Hepatocyte (in vitro differentiated cells): ENCODE results near the gene PSG3. TPM values are rescaled to one million over a fixed set of nuclear protein-coding genes. Genes with fewer than 3 reads are reported as not detected.
"Not testable (repeated sequence)": the region's sequence is repeated elsewhere in the genome, so short reads cannot be mapped to it uniquely, and the experiment has no call there.

Source experiments
- DNase-seq: peaks from one replicate; pipeline ENCODE4 v3.0.0-alpha.2; 2016; ENCODE audit warnings: low spot score
- H2AFZ ChIP-seq: fragments of 200-600 bp; sonication (generic); 2 replicates; pipeline ENCODE4 v1.6.0; 2016; ENCODE audit warnings: antibody characterized with exemption, mild to moderate bottlenecking
- H3K27ac ChIP-seq: fragments of 200-600 bp; sonication (generic); 2 replicates; pipeline ENCODE4 v1.5.1; 2016; ENCODE audit warnings: mild to moderate bottlenecking
- H3K27me3 ChIP-seq: fragments of 200-600 bp; sonication (generic); 2 replicates; pipeline ENCODE4 v1.6.1; 2016
- H3K36me3 ChIP-seq: fragments of 200-600 bp; sonication (generic); replicated peaks from 2 replicates; pipeline ENCODE4 v1.5.1; 2016; ENCODE audit warnings: low read depth; ENCODE audit not compliant: insufficient read depth
- H3K4me1 ChIP-seq: fragments of 200-600 bp; sonication (generic); 2 replicates; pipeline ENCODE4 v1.5.1; 2016; ENCODE audit warnings: mild to moderate bottlenecking, moderate library complexity; ENCODE audit not compliant: insufficient read depth
- H3K4me2 ChIP-seq: fragments of 200-600 bp; sonication (generic); 2 replicates; pipeline ENCODE4 v1.6.0; 2016
- H3K4me3 ChIP-seq: fragments of 200-600 bp; sonication (generic); 2 replicates; pipeline ENCODE4 v1.5.1; 2016; ENCODE audit warnings: mild to moderate bottlenecking
- H3K79me2 ChIP-seq: fragments of 200-600 bp; sonication (generic); 2 replicates; pipeline ENCODE4 v1.6.0; 2017; ENCODE audit warnings: mild to moderate bottlenecking
- H3K9me2 ChIP-seq: fragments of 200-600 bp; sonication (generic); replicated peaks from 2 replicates; pipeline ENCODE4 v1.6.0; 2017; ENCODE audit warnings: mild to moderate bottlenecking; ENCODE audit not compliant: insufficient read depth
- H3K9me3 ChIP-seq: fragments of 200-600 bp; sonication (generic); 2 replicates; pipeline ENCODE4 v1.5.1; 2016; ENCODE audit warnings: low read depth, mild to moderate bottlenecking
- H4K20me1 ChIP-seq: fragments of 200-600 bp; sonication (generic); 2 replicates; pipeline ENCODE4 v1.6.0; 2016; ENCODE audit warnings: mild to moderate bottlenecking; ENCODE audit not compliant: insufficient read depth, poor library complexity, severe bottlenecking
- WGBS: methylation state at CpG from one replicate; pipeline ENCODE4 v1.1.6; 2016; ENCODE audit warnings: low lambda C conversion rate; ENCODE audit errors: missing lambda C conversion rate; 5-methylcytosine and 5-hydroxymethylcytosine counted together
- polyA plus RNA-seq: library from polyadenylated mRNA; unstranded; fragments of >200 nt; fragmentation: Nextera tagmentation; extraction: Ambion mirVana; gene quantifications from 2 replicates; pipeline ENCODE4 v1.2.1, GENCODE V29; 2016
- total RNA-seq: library from RNA; depleted of rRNA; stranded (reverse); fragments of >200 nt; gene quantifications from 2 replicates; pipeline ENCODE4 v1.2.3, GENCODE V29; 2014

Gene PSG3
- not detected in 2 replicates for total RNA-seq
- polyA plus RNA-seq, result not detected in 2 replicates

- not testable (repeated sequence) for H3K9me3 ChIP-seq, H3K36me3 ChIP-seq, H2AFZ ChIP-seq, H3K4me2 ChIP-seq, H3K4me3 ChIP-seq, H3K4me1 ChIP-seq, H4K20me1 ChIP-seq, H3K79me2 ChIP-seq, H3K27me3 ChIP-seq, H3K27ac ChIP-seq, DNase-seq, H3K9me2 ChIP-seq
- 68% methylated on average over 4 of the region's 4 CpGs for WGBS
Observed at GRCh38 chr19:42740381-42740780, at the start of gene PSG3. TSS of gene PSG3 (minus strand) at chr19:42740481. CDS start at chr19:42740384, 97 bp downstream.

GRCh38 chr19:42788766-42789165 lies 48.5 kb upstream of the PSG3 start:
- not testable (repeated sequence) for H2AFZ ChIP-seq, H3K27me3 ChIP-seq, H3K27ac ChIP-seq, DNase-seq, H3K9me2 ChIP-seq, H3K4me3 ChIP-seq, H3K79me2 ChIP-seq, H3K36me3 ChIP-seq, H3K4me2 ChIP-seq, H4K20me1 ChIP-seq, H3K4me1 ChIP-seq, H3K9me3 ChIP-seq
- WGBS, result 79% methylated on average over 2 of the region's 2 CpGs

GRCh38 chr19:42787766-42788165 lies 47.5 kb upstream of the PSG3 start:
- H3K27me3 ChIP-seq, H3K4me1 ChIP-seq, DNase-seq, H3K79me2 ChIP-seq, H2AFZ ChIP-seq, H3K27ac ChIP-seq, H3K36me3 ChIP-seq, H3K9me3 ChIP-seq, H3K4me2 ChIP-seq, H3K9me2 ChIP-seq, H3K4me3 ChIP-seq, H4K20me1 ChIP-seq: not testable (repeated sequence)
- WGBS, result 76% methylated on average over 2 of the region's 2 CpGs

GRCh38 chr19:42776750-42777612 lies 36.7 kb upstream of the PSG3 start:
- not testable (repeated sequence) for DNase-seq, H3K9me2 ChIP-seq
- 48% methylated on average over 12 of the region's 12 CpGs for WGBS

GRCh38 chr19:42774510-42775158 lies 34.4 kb upstream of the PSG3 start:
- DNase-seq, H3K79me2 ChIP-seq, H2AFZ ChIP-seq, H3K36me3 ChIP-seq, H3K9me2 ChIP-seq, H3K27ac ChIP-seq, H4K20me1 ChIP-seq, H3K9me3 ChIP-seq, H3K4me1 ChIP-seq, H3K27me3 ChIP-seq, H3K4me3 ChIP-seq, H3K4me2 ChIP-seq: not testable (repeated sequence)
- WGBS, result 71% methylated on average over 21 of the region's 21 CpGs

More at GRCh38 chr19:42776750-42777612, 36.7 kb upstream of the PSG3 start:
- not testable (repeated sequence) for H3K4me3 ChIP-seq, H3K4me2 ChIP-seq, H3K79me2 ChIP-seq, H3K4me1 ChIP-seq, H2AFZ ChIP-seq, H3K27me3 ChIP-seq, H3K27ac ChIP-seq, H3K9me3 ChIP-seq, H3K36me3 ChIP-seq, H4K20me1 ChIP-seq

GRCh38 chr19:42767319-42767718 lies 27.0 kb upstream of the PSG3 start:
- not testable (repeated sequence) for H3K36me3 ChIP-seq, H3K4me1 ChIP-seq, DNase-seq, H3K9me3 ChIP-seq, H3K9me2 ChIP-seq, H3K4me3 ChIP-seq, H3K4me2 ChIP-seq, H2AFZ ChIP-seq, H3K27me3 ChIP-seq, H3K27ac ChIP-seq, H3K79me2 ChIP-seq, H4K20me1 ChIP-seq
- 61% methylated on average over 8 of the region's 8 CpGs for WGBS

GRCh38 chr19:42766871-42767270 lies 26.6 kb upstream of the PSG3 start:
- not testable (repeated sequence) for H4K20me1 ChIP-seq, DNase-seq, H3K9me3 ChIP-seq, H3K79me2 ChIP-seq, H2AFZ ChIP-seq, H3K4me2 ChIP-seq, H3K9me2 ChIP-seq, H3K27me3 ChIP-seq, H3K36me3 ChIP-seq, H3K27ac ChIP-seq, H3K4me1 ChIP-seq, H3K4me3 ChIP-seq
- WGBS, result 68% methylated on average over 12 of the region's 12 CpGs
